DMS153 treated with DMSO at 0.1 percent for 48 hours (cell line): ENCODE data around the gene ADGRG1.
A peak's percentile ranks its signal among the peaks of the same experiment; 100 is the strongest.

Experiments used
- DNase-seq: peaks from one replicate; lab custom pipeline; 2025; ENCODE audit not compliant: unreplicated experiment; lab: John Stamatoyannopoulos, UW

The ADGRG1 gene

GRCh38 chr16:57604177-57604576 is 24.3 kb upstream of the ADGRG1 start:
- DNase-seq = no peak

GRCh38 chr16:57606147-57606846 is 22.1 kb upstream of the ADGRG1 start:
- peak; percentile 19 for DNase-seq

GRCh38 chr16:57606847-57607501 is 21.5 kb upstream of the ADGRG1 start:
- DNase-seq = peak; percentile 27

- no peak for DNase-seq
Observed at GRCh38 chr16:57607676-57608461, 20.6 kb upstream of the ADGRG1 start.

GRCh38 chr16:57608462-57609113 is 19.8 kb upstream of the ADGRG1 start:
- DNase-seq = no peak

GRCh38 chr16:57609541-57610401 is 18.7 kb upstream of the ADGRG1 start:
- DNase-seq = peak; percentile 49

GRCh38 chr16:57610611-57611010 is 17.8 kb upstream of the ADGRG1 start:
- no peak for DNase-seq

- DNase-seq = no peak
Observed at GRCh38 chr16:57611181-57611580, 17.2 kb upstream of the ADGRG1 start.

- no peak for DNase-seq
Observed at GRCh38 chr16:57611706-57612105, 16.7 kb upstream of the ADGRG1 start.

- no peak for DNase-seq
Observed at GRCh38 chr16:57612494-57612893, 15.9 kb upstream of the ADGRG1 start.

- no peak for DNase-seq
Observed at GRCh38 chr16:57613514-57613913, 14.9 kb upstream of the ADGRG1 start.

GRCh38 chr16:57614536-57614935 is 13.9 kb upstream of the ADGRG1 start:
- DNase-seq = no peak

- DNase-seq = no peak
Observed at GRCh38 chr16:57614944-57615343, 13.5 kb upstream of the ADGRG1 start.

GRCh38 chr16:57615813-57616212 is 12.6 kb upstream of the ADGRG1 start:
- no peak for DNase-seq

- DNase-seq = no peak
Observed at GRCh38 chr16:57616241-57616640, 12.2 kb upstream of the ADGRG1 start.

- no peak for DNase-seq
Observed at GRCh38 chr16:57616876-57617275, 11.6 kb upstream of the ADGRG1 start.

- DNase-seq = no peak
Observed at GRCh38 chr16:57617604-57618111, 10.8 kb upstream of the ADGRG1 start.

GRCh38 chr16:57618296-57619132 is 9.9 kb upstream of the ADGRG1 start:
- DNase-seq = no peak

- no peak for DNase-seq
Observed at GRCh38 chr16:57619133-57619605, 9.3 kb upstream of the ADGRG1 start.
